Measurements from ENCODE around the gene KIAA1328. TPM values are rescaled to one million over a fixed set of nuclear protein-coding genes. Genes with fewer than 3 reads are reported as not detected.
"Not testable (repeated sequence)": the region's sequence is repeated elsewhere in the genome, so short reads cannot be mapped to it uniquely, and the experiment has no call there.

KIAA1328 gene
- total RNA-seq, 1 donor from 2014 or later, result 10.4 TPM

- intact Hi-C loops (cut with micrococcal nuclease), result no loop called here
Measured at GRCh38 chr18:37124516-37124915, 295.6 kb downstream of the KIAA1328 start.

- intact Hi-C loops (cut with micrococcal nuclease), result no loop called here
Measured at GRCh38 chr18:37135177-37135576, 306.2 kb downstream of the KIAA1328 start.

GRCh38 chr18:37138456-37138855 lies 309.5 kb downstream of the KIAA1328 start:
- intact Hi-C loops (cut with micrococcal nuclease), result no loop called here

- intact Hi-C loops (cut with micrococcal nuclease), result no loop called here
Measured at GRCh38 chr18:37139876-37140275, 310.9 kb downstream of the KIAA1328 start.

GRCh38 chr18:37144921-37145320 lies 316.0 kb downstream of the KIAA1328 start:
- intact Hi-C loops (cut with micrococcal nuclease), result no loop called here

GRCh38 chr18:37156330-37156942 lies 327.5 kb downstream of the KIAA1328 start:
- intact Hi-C loops (cut with micrococcal nuclease), result no loop called here

- intact Hi-C loops (cut with micrococcal nuclease), result no loop called here
Measured at GRCh38 chr18:37160038-37160820, 331.3 kb downstream of the KIAA1328 start.

- intact Hi-C loops (cut with micrococcal nuclease), result no loop called here
Measured at GRCh38 chr18:37161491-37161890, 332.6 kb downstream of the KIAA1328 start.

- intact Hi-C loops (cut with micrococcal nuclease), result no loop called here
Measured at GRCh38 chr18:37162551-37162950, 333.6 kb downstream of the KIAA1328 start.

- intact Hi-C loops (cut with micrococcal nuclease), result no loop called here
Measured at GRCh38 chr18:37163119-37163518, 334.2 kb downstream of the KIAA1328 start.

- intact Hi-C loops (cut with micrococcal nuclease), result no loop called here
Measured at GRCh38 chr18:37166491-37166890, 337.6 kb downstream of the KIAA1328 start.

- intact Hi-C loops (cut with micrococcal nuclease), result not testable (repeated sequence)
Measured at GRCh38 chr18:37166966-37167365, 338.0 kb downstream of the KIAA1328 start.

GRCh38 chr18:37170984-37171383 lies 342.1 kb downstream of the KIAA1328 start:
- intact Hi-C loops (cut with micrococcal nuclease), result no loop called here

GRCh38 chr18:37173384-37173783 lies 344.5 kb downstream of the KIAA1328 start:
- intact Hi-C loops (cut with micrococcal nuclease), result no loop called here

- intact Hi-C loops (cut with micrococcal nuclease), result no loop called here
Measured at GRCh38 chr18:37175727-37176620, 347.0 kb downstream of the KIAA1328 start.

- intact Hi-C loops (cut with micrococcal nuclease), result no loop called here
Measured at GRCh38 chr18:37176621-37176934, 347.7 kb downstream of the KIAA1328 start.

- intact Hi-C loops (cut with micrococcal nuclease), result no loop called here
Measured at GRCh38 chr18:37179384-37179783, 350.5 kb downstream of the KIAA1328 start.

GRCh38 chr18:37180086-37180485 lies 351.2 kb downstream of the KIAA1328 start:
- intact Hi-C loops (cut with micrococcal nuclease), result no loop called here

GRCh38 chr18:37182340-37183135 lies 353.6 kb downstream of the KIAA1328 start:
- intact Hi-C loops (cut with micrococcal nuclease), result no loop called here

GRCh38 chr18:37184209-37184868 lies 355.4 kb downstream of the KIAA1328 start:
- intact Hi-C loops (cut with micrococcal nuclease), result no loop called here
